Left ventricle myocardium inferior (tissue), 1 donor: ENCODE data around the gene NAT8L. TPM values are rescaled to one million over a fixed set of nuclear protein-coding genes. Genes with fewer than 3 reads are reported as not detected.

ENCODE experiments used
- DNase-seq: peaks from one replicate; pipeline ENCODE4 v3.0.0-alpha.2; 2020
- H3K27ac ChIP-seq: fragments of 200-600 bp; replicated peaks from 2 replicates; pipeline ENCODE4 v1.8.0; 2021
- H3K27me3 ChIP-seq: fragments of 200-600 bp; 2 replicates; pipeline ENCODE4 v1.8.0; 2021; ENCODE audit warnings: low read depth
- H3K36me3 ChIP-seq: fragments of 200-600 bp; 2 replicates; pipeline ENCODE4 v1.8.0; 2021
- H3K4me1 ChIP-seq: fragments of 200-600 bp; 2 replicates; pipeline ENCODE4 v1.8.0; 2021
- H3K4me3 ChIP-seq: fragments of 200-600 bp; 2 replicates; pipeline ENCODE4 v1.8.0; 2021; ENCODE audit warnings: mild to moderate bottlenecking, moderate library complexity
- H3K9me3 ChIP-seq: fragments of 200-600 bp; replicated peaks from 2 replicates; pipeline ENCODE4 v1.8.0; 2021
- CTCF ChIP-seq: fragments of 200-600 bp; IDR thresholded peaks from 2 replicates; pipeline ENCODE4 v1.8.0; 2021; ENCODE audit warnings: antibody characterized with exemption, mild to moderate bottlenecking, borderline replicate concordance
- intact Hi-C: fragments of 100-400 bp; cut with micrococcal nuclease; formaldehyde crosslinking; loops from one replicate; pipeline ENCODE4 v1.11.0; 2022
- total RNA-seq: library from RNA; stranded (reverse); fragmentation: NEBNext Ultra II Directional; extraction: Animal tissue kit (Norgen Biotek cat#: 25700); gene quantifications from one replicate; pipeline ENCODE4 v1.2.1, GENCODE V29; 2021
- donor health status: DM: no; HTN: yes; CAD: no; lungs with severe emphysema.

The NAT8L gene
- total RNA-seq, 1 donor from 2014 or later, result 0.52 TPM

DNA sequence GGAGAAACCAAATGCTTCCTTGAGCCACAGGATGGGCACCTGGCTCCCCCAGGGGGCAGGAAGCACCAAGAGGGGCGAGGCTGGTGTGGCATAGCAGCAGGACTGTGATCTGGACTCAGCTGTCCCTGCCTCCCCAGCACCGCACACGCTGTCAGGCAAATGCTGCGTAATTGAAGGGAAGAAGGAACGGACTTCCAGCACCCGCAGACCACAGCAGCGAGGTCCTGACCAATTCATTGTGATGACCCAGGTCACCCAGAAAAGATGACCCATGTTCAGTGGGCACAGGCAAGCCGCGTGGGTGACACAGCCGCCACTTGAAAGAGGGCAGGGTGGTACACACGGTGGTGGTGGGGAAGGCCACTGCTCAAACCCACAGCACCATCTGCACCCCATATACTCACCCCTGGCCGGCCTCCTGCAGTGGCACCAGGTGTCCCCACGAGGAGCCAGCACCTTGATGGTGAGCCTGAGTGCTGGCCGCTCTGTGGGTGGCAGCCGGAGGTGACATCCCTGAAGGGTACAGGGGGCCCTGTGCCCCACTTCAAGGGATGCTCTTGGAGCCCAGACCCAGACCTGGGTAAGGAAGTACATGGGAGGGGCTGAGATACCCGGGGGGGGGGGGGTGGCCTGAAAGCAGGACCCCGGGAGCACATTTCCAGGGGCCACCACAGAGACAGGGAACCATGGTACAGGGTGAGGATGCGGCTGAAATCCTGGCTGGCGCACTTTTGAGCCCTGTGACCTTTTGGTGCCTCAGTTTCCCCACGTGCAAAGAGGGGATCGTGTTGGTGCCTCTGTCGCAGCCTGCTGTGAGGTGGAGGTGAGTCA, 11.5 kb downstream of the NAT8L start:
- H3K27ac ChIP-seq, result no peak overlapping the region
- no peaks in the 10 kb centered on the region for H3K36me3 ChIP-seq
- no peak for TF ChIP-seq CTCF
- intact Hi-C loops, result no loop called here
- peaks cover 46% of the 10 kb centered on the region for H3K27me3 ChIP-seq
- H3K4me3 ChIP-seq, result no peak overlapping the region
- no peaks in the 10 kb centered on the region for H3K9me3 ChIP-seq
- H3K4me1 ChIP-seq, result no peaks in the 10 kb centered on the region
- DNase-seq, result no peak

DNA sequence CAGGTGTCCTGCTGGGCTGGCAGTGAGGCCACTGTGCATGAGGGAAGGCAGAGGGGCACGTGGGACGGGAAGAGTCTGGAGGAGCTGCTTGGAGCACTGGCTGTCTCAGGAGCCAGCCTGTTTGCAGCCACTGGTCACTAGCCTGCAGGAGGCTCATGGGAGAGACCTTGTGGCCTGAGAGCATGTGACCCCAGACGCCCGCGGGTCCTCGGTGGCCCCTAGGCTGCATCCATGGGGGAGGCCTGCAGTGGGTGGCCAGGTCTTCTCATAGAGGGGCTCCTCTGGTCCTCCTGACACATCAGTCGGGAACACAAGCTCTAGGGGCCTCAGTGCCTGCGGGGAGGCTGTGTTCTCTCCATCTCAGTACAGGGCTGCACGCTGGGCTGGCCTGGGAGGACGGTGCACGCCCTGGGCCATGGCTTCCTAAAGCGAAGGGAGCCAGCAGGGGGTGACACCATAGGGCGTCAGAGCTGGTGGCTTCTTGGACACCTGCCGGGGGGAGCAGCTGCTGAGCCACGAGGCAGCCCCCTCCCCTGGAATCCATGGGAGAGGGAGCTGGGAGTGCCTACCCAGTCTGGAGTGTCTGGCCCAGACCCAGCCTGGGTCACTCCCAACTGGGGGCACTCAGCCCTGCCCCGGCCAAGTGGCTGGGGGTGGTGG, 12.3 kb downstream of the NAT8L start:
- Histone ChIP-seq H3K27me3 (peaks cover 40% of the 10 kb centered on the region), H3K4me1 (no peaks in the 10 kb centered on the region), H3K36me3 (no peaks in the 10 kb centered on the region), H3K9me3 (no peaks in the 10 kb centered on the region), H3K27ac (no peak overlapping the region), H3K4me3 (no peak overlapping the region)
- TF ChIP-seq CTCF, result no peak
- no peak for DNase-seq
- intact Hi-C loops, result no loop called here

GRCh38 chr4:2071912-2072867, 13.1 kb downstream of the NAT8L start:
- intact Hi-C loops, result no loop called here
- no peak for TF ChIP-seq CTCF
- H3K4me3 ChIP-seq, result no peak overlapping the region
- H3K9me3 ChIP-seq, result no peaks in the 10 kb centered on the region
- H3K4me1 ChIP-seq, result no peaks in the 10 kb centered on the region
- H3K27me3 ChIP-seq, result peaks cover 32% of the 10 kb centered on the region
- no peak overlapping the region for H3K27ac ChIP-seq
- DNase-seq, result no peak
- no peaks in the 10 kb centered on the region for H3K36me3 ChIP-seq

GRCh38 chr4:2072971-2073807, 14.1 kb downstream of the NAT8L start:
- intact Hi-C loops, result no loop called here
- no peak for DNase-seq
- H3K36me3 ChIP-seq, result no peaks in the 10 kb centered on the region

More at GRCh38 chr4:2072971-2073807, 14.1 kb downstream of the NAT8L start:
- no peak for TF ChIP-seq CTCF
- Histone ChIP-seq H3K27me3 (peaks cover 31% of the 10 kb centered on the region), H3K9me3 (no peaks in the 10 kb centered on the region), H3K4me1 (no peaks in the 10 kb centered on the region), H3K27ac (no peak overlapping the region), H3K4me3 (no peak overlapping the region)
